ENCODE results near the gene RAD18.

- TF ChIP-seq CTCF (IDR thresholded peaks at IDR 0.05) (no peak), EZH2 (IDR thresholded peaks at IDR 0.05; ENCODE audit: borderline replicate concordance, insufficient read depth, low read depth, low read length, poor library complexity, severe bottlenecking) (no peak)
Observed at GRCh38 chr3:8873740-8874139, 89.5 kb downstream of the RAD18 start.
